Adrenal gland (tissue), 19 donors: ENCODE data around the gene RNF31. TPM values are rescaled to one million over a fixed set of nuclear protein-coding genes. Genes with fewer than 3 reads are reported as not detected.
A peak's percentile ranks its signal among the peaks of the same experiment; 100 is the strongest.

Source experiments
- DNase-seq, 7 donors: peaks; one replicate each; pipeline ENCODE4 v3.0.0-alpha.2; 2019 to 2020
- H3K27ac ChIP-seq, 5 donors: fragments of 200-600 bp; sonication (generic) in 4 of 5; 1 replicate in 3 of 5; 2 replicates in 2 of 5; pipeline versions ENCODE4 v1.5.1 to v1.8.0; 2016 to 2020; ENCODE audit warnings: mild to moderate bottlenecking in 1 of 5
- H3K27me3 ChIP-seq: fragments of 200-600 bp; 2 replicates; pipeline ENCODE4 v1.8.0; 2021
- H3K36me3 ChIP-seq, 2 donors: fragments of 200-600 bp; replicated peaks in 1 of 2; 1 replicate in 1 of 2; 2 replicates in 1 of 2; pipeline versions ENCODE4 v1.5.1 to v1.8.0; 2018 to 2022
- H3K4me1 ChIP-seq, 2 donors: fragments of 200-600 bp; replicated peaks in 1 of 2; 1 replicate in 1 of 2; 2 replicates in 1 of 2; pipeline versions ENCODE4 v1.5.1 to v1.8.0; 2018 to 2021
- H3K4me3 ChIP-seq, 4 donors: fragments of 200-600 bp; sonication (generic) in 3 of 4; one replicate each; pipeline ENCODE4 v1.5.1; 2016 to 2018
- H3K9me3 ChIP-seq, 3 donors: fragments of 200-600 bp; sonication (generic) in 1 of 3; replicated peaks in 1 of 3; 1 replicate in 2 of 3; 2 replicates in 1 of 3; pipeline versions ENCODE4 v1.5.1 to v1.8.0; 2016 to 2021
- POLR2A ChIP-seq, 2 donors: fragments of 450-650 bp; IDR thresholded peaks; one replicate each; pipeline ENCODE4 v1.6.1; 2017; ENCODE audit warnings: antibody characterized with exemption in 2 of 2, mild to moderate bottlenecking in 2 of 2, moderate library complexity in 1 of 2
- WGBS, 4 donors: extraction: QIAGEN DNeasy Blood & Tissue Kit in 2 of 4; methylation state at CpG; one replicate each; pipeline versions ENCODE4 v1.1.5 to v1.1.7; 2013 to 2017; 5-methylcytosine and 5-hydroxymethylcytosine counted together
- intact Hi-C, 2 donors: fragments of 100-400 bp; cut with DNase I; formaldehyde crosslinking; loops; one replicate each; pipeline versions ENCODE4 v1.14.1 to v1.15.0; 2022 to 2023
- long read RNA-seq, 10 donors: library from polyadenylated mRNA in 3 of 10; unstranded in 2 of 10; stranded (forward) in 1 of 10; transcript quantifications; one replicate each; pipeline ENCODE4 v2.0.0 and lab custom pipeline, GENCODE V29; 2021 to 2026
- polyA plus RNA-seq, 3 donors: library from polyadenylated mRNA; stranded (reverse); fragments of 200-250 nt in 2 of 3; fragments of 350-450 nt in 1 of 3; fragmentation: Illumina TruSeq in 1 of 3; extraction: RNeasy Lipid Tissue Mini Kit (QIAGEN cat#74804) in 1 of 3; gene quantifications; one replicate each; pipeline ENCODE4 v1.2.3, GENCODE V29; 2013 to 2014
- total RNA-seq, 9 donors: library from RNA; depleted of rRNA in 4 of 9; stranded (reverse); fragments of >200 nt in 4 of 9; fragments of 120-200 nt in 1 of 9; fragmentation: NEBNext Ultra II Directional in 1 of 9; extraction: Animal tissue kit (Norgen Biotek cat#: 25700) in 1 of 9; gene quantifications; one replicate each; pipeline versions ENCODE4 v1.1.0 to v1.2.4, GENCODE V29; 2013 to 2023
- TF ChIP-seq, protein P1 (sequence below), 6 experiments: fragments of 450-650 bp in 4 of 6; fragments of 200-600 bp in 2 of 6; sonication (generic) in 1 of 6; IDR thresholded peaks; 1 replicate in 5 of 6; 2 replicates in 1 of 6; pipeline versions ENCODE4 v1.5.1 to v1.8.0; 2016 to 2021; ENCODE audit warnings: antibody characterized with exemption in 6 of 6, mild to moderate bottlenecking in 2 of 6, moderate library complexity in 1 of 6
- donor health status: healthy with polysubstance abuse.
- donor health status: Bipolar disorder and iron deficiency.
- donor health status: DM: yes; HTN: yes; CAD: no.
- donor health status: DM: no; HTN: no; CAD: no.
- donor health status: DM: no; HTN: no; CAD: no.
- donor health status: DM: yes; HTN: yes; CAD: no.

RNF31 gene
- total RNA-seq: 100 to 1,000 TPM in 1 of 9 donors, 10 to 100 TPM in 8; 32.8 to 165 (median 59.7) TPM
- 100 to 1,000 TPM in 2 of 3 donors, 10 to 100 TPM in 1; 59.3 to 351 (median 198) TPM for polyA plus RNA-seq
- long read RNA-seq, donor 1, partial matches to known transcripts: 0 of 4 reads
- long read RNA-seq, donor 1, other reads (novel, unspliced or antisense): 0 of 4 reads
- long read RNA-seq, donor 2, partial matches to known transcripts: 0 of 1 reads
- long read RNA-seq, donor 2, other reads (novel, unspliced or antisense): 0 of 1 reads
- long read RNA-seq, donor 3, partial matches to known transcripts: 0 of 2 reads
- long read RNA-seq, donor 3, other reads (novel, unspliced or antisense): 0 of 2 reads
- long read RNA-seq, donor 4, partial matches to known transcripts: 0 of 2 reads
- long read RNA-seq, donor 4, other reads (novel, unspliced or antisense): 0 of 2 reads
- long read RNA-seq, donor 5, transcript RNF31-201 (21 exons, 3,627 nt): major isoform, 49 of 83 reads
- long read RNA-seq, donor 5, partial matches to known transcripts: 11 of 83 reads
- long read RNA-seq, donor 5, other reads (novel, unspliced or antisense): 20 of 83 reads
- long read RNA-seq, donor 6, partial matches to known transcripts: 4 of 6 reads
- long read RNA-seq, donor 6, other reads (novel, unspliced or antisense): 0 of 6 reads
- long read RNA-seq, donor 7, partial matches to known transcripts: 0 of 2 reads
- long read RNA-seq, donor 7, other reads (novel, unspliced or antisense): 0 of 2 reads
- long read RNA-seq, donor 8, partial matches to known transcripts: 0 of 3 reads
- long read RNA-seq, donor 8, other reads (novel, unspliced or antisense): 0 of 3 reads
- long read RNA-seq, donor 9, partial matches to known transcripts: 0 of 7 reads
- long read RNA-seq, donor 9, other reads (novel, unspliced or antisense): 0 of 7 reads
- long read RNA-seq, donor 10, partial matches to known transcripts: 0 of 3 reads
- long read RNA-seq, donor 10, other reads (novel, unspliced or antisense): 0 of 3 reads

- 0 to 3% (median 1%) methylated on average over 11 to 57 of the region's 57 CpGs for WGBS, 4 donors
- Histone ChIP-seq H3K4me1 (peaks cover 18 to 38% of the 10 kb centered on the region in 2 donors), H3K27ac (peak within 1 kb of the TSS; percentile 72 to 92 (median 84)), H3K4me3 (peak within 1 kb of the TSS; percentile 74 to 99 (median 78)), H3K27me3 (no peaks in the 10 kb centered on the region), H3K9me3 (no peaks in the 10 kb centered on the region), H3K36me3 (peaks cover 0 to 61% of the 10 kb centered on the region in 2 donors)
- intact Hi-C loops: no loop called here
- peak; percentile 97 to 99 (median 99) for DNase-seq
- TF ChIP-seq, protein P1, sequence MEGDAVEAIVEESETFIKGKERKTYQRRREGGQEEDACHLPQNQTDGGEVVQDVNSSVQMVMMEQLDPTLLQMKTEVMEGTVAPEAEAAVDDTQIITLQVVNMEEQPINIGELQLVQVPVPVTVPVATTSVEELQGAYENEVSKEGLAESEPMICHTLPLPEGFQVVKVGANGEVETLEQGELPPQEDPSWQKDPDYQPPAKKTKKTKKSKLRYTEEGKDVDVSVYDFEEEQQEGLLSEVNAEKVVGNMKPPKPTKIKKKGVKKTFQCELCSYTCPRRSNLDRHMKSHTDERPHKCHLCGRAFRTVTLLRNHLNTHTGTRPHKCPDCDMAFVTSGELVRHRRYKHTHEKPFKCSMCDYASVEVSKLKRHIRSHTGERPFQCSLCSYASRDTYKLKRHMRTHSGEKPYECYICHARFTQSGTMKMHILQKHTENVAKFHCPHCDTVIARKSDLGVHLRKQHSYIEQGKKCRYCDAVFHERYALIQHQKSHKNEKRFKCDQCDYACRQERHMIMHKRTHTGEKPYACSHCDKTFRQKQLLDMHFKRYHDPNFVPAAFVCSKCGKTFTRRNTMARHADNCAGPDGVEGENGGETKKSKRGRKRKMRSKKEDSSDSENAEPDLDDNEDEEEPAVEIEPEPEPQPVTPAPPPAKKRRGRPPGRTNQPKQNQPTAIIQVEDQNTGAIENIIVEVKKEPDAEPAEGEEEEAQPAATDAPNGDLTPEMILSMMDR (IDR thresholded peaks at IDR 0.05): no peak
- TF ChIP-seq POLR2A (IDR thresholded peaks at IDR 0.05): peak; percentile 42 to 64
These were observed at the start of gene RNF31 for GRCh38 chr14:24146978-24147760. Gene RNF31, plus strand, starts transcription at chr14:24147498. Its CDS starts 201 bp downstream, at chr14:24147699.

DNA sequence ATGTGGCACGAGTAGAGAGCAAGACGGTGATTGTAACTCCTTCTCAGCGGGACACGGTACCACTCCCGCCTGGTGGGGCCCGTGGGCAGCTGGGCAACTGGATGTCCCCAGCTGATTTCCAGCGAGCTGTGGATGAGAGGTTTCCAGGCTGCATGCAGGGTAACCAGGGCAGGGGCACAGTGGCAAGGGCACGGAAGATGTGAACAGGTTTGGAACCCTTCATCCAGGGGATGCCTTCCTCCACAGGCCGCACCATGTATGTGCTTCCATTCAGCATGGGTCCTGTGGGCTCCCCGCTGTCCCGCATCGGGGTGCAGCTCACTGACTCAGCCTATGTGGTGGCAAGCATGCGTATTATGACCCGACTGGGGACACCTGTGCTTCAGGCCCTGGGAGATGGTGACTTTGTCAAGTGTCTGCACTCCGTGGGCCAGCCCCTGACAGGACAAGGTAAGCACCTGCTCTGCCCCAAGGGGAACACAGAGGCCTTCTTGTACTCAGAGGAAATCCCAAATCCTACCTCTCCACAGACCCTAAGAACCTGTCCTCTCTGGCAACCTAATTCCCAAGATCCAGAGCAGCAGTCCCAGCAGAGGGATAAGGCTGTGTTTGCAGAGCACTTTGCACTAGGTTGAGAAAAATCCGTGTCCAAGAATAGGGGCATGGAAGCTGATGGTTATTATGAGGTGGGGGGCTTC is 48.9 kb upstream of the RNF31 start:
- WGBS, 4 donors: 95 to 97% (median 97%) methylated on average over 11 to 16 of the region's 16 CpGs
- no peaks in the 10 kb centered on the region for H3K27me3 ChIP-seq
- TF ChIP-seq, protein P1 (IDR thresholded peaks at IDR 0.05): no peak
- no peak for TF ChIP-seq POLR2A (IDR thresholded peaks at IDR 0.05)
- no peak overlapping the region for H3K4me3 ChIP-seq
- peaks cover 0 to 11% of the 10 kb centered on the region in 2 donors for H3K36me3 ChIP-seq
- no peaks in the 10 kb centered on the region for H3K9me3 ChIP-seq
- intact Hi-C loops: no loop called here
- DNase-seq: no peak
- H3K4me1 ChIP-seq: peaks cover 4 to 18% of the 10 kb centered on the region in 2 donors
- H3K27ac ChIP-seq: no peak overlapping the region

DNA sequence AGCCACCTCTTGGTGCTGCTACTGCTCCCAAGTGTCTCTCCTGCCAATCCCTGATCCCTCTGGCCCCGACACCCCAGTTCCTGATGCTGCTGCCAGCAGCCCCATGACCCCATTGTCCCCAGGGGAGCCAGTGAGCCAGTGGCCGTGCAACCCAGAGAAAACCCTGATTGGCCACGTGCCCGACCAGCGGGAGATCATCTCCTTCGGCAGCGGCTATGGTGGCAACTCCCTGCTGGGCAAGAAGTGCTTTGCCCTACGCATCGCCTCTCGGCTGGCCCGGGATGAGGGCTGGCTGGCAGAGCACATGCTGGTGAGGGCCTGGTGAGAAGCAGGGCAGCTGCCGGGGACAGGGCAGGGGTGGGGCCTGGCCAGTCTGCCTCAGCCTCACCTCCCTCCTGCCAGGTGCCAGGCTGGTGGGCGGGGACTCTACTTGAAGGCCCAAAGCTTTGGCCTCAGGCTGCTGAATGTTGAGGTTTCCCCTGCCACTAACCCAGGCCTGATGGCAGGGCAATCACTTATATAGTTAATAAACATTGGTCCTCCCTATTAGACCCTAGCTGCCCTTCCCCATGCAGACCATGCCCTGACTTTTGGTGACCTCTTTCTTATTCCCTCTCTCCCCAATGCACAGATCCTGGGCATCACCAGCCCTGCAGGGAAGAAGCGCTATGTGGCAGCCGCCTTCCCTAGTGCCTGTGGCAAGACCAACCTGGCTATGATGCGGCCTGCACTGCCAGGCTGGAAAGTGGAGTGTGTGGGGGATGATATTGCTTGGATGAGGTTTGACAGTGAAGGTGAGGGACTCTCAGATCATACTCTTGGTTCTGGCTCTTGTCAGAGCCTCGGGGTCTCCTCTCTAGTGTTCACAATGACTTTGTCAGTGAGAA is 48.1 kb upstream of the RNF31 start:
- H3K4me3 ChIP-seq: no peak overlapping the region
- 88 to 96% (median 91%) methylated on average over 11 to 17 of the region's 17 CpGs for WGBS, 4 donors
- peaks cover 0 to 11% of the 10 kb centered on the region in 2 donors for H3K36me3 ChIP-seq
- DNase-seq: no peak
- no peaks in the 10 kb centered on the region for H3K27me3 ChIP-seq
- H3K4me1 ChIP-seq: peaks cover 4 to 14% of the 10 kb centered on the region in 2 donors
- H3K9me3 ChIP-seq: no peaks in the 10 kb centered on the region
- no peak overlapping the region for H3K27ac ChIP-seq
- TF ChIP-seq, protein P1 (IDR thresholded peaks at IDR 0.05): no peak
- no peak for TF ChIP-seq POLR2A (IDR thresholded peaks at IDR 0.05)
- intact Hi-C loops: no loop called here
